ENCODE results near the gene XPO6. TPM values are rescaled to one million over a fixed set of nuclear protein-coding genes. Genes with fewer than 3 reads are reported as not detected.

The XPO6 gene
- total and polyA plus RNA-seq, 2 of the 13 experiments (the other 11 are each of a cell fraction or from before 2014, with no cell fraction given), result 109 to 129 TPM

GRCh38 chr16:28202147-28202746 is 9.5 kb downstream of the XPO6 start:
- no peak for DNase-seq (ENCODE audit: low spot score)
- no TSS peak for BruUV-seq (replicated peaks)
- Histone ChIP-seq H4K20me1 (ENCODE audit: insufficient read depth, low read length) (peaks cover 16% of the 10 kb centered on the region), H3K79me2 (ENCODE audit: insufficient read depth, low read length) (peaks cover 74% of the 10 kb centered on the region), H3K9me3 (ENCODE audit: low read length) (no peaks in the 10 kb centered on the region), H3K4me3 (replicated peaks in 1 of 3; ENCODE audit: insufficient read depth in 1 of 3, low read depth in 2 of 3, low read length in 3 of 3) (no peak overlapping the region), H3K4me2 (ENCODE audit: low read depth, low read length) (no peak overlapping the region), H3K27ac (ENCODE audit: extremely low read length, insufficient read depth, low read length) (no peak overlapping the region), H3K4me1 (ENCODE audit: insufficient read depth, low read length) (peaks cover 26% of the 10 kb centered on the region), H3K36me3 (replicated peaks in 1 of 2; ENCODE audit: control insufficient read depth in 1 of 2, insufficient read depth in 2 of 2, low read length in 2 of 2) (peaks cover 23 to 55% of the 10 kb centered on the region in 2 experiments), H3K9ac (ENCODE audit: insufficient read depth, low read depth, low read length) (no peak overlapping the region), H3K27me3 (ENCODE audit: control insufficient read depth in 1 of 2, insufficient read depth in 2 of 2, low read length in 2 of 2) (no peaks in the 10 kb centered on the region), H2AFZ (ENCODE audit: low read length) (no peak overlapping the region)
- ChIA-PET CTCF (ENCODE audit: low intra/inter-chr PET ratio, low total read pairs) (no interaction called here), POLR2A (interaction anchor here (0.7 kb wide), 1 partner anchor 296 kb away, joined by 3 read pairs; no protein-coding TSS in a partner anchor)
- ATAC-seq, result no peak
- in situ Hi-C loops (cut with HindIII; ENCODE audit: extremely low pct_ligation_motif_present, low pct_unique_long_range_greater_than_20kb), result no loop called here
- WGBS (ENCODE audit: low lambda C conversion rate), result 94% methylated on average over 6 of the region's 6 CpGs
- TF ChIP-seq RXRA (CRISPR knock-in tag; IDR thresholded peaks at IDR 0.05) (peak; percentile 30; the same call in 1 of the 2 replicates), ATF7 (IDR thresholded peaks at IDR 0.05) (peak; percentile 62; the same call in 1 of the 2 replicates), ATF7 (CRISPR knock-in tag; IDR thresholded peaks at IDR 0.05) (no peak), ZNF564 (CRISPR knock-in tag; IDR thresholded peaks at IDR 0.05) (no peak), ZBTB33 (CRISPR knock-in tag; IDR thresholded peaks at IDR 0.05) (peak; percentile 37; the same call in 1 of the 2 replicates), RARA (CRISPR knock-in tag; IDR thresholded peaks at IDR 0.05) (0 out of 2 replicates have a peak, but pooled peaks have one; percentile 14), CTCF (CRISPR knock-in tag; IDR thresholded peaks at IDR 0.05) (0 out of 2 replicates have a peak, but pooled peaks have one; percentile 15), ZNF263 (CRISPR knock-in tag; IDR thresholded peaks at IDR 0.05) (no peak), PPARG (CRISPR knock-in tag; conservative IDR thresholded peaks at IDR 0.05) (peak; percentile 47; the same call in 1 of the 2 replicates), ZNF891 (CRISPR knock-in tag; IDR thresholded peaks at IDR 0.05) (no peak), MED1 (CRISPR knock-in tag; IDR thresholded peaks at IDR 0.05) (no peak), ZNF746 (CRISPR knock-in tag; IDR thresholded peaks at IDR 0.05) (no peak)
- intact Hi-C loops (cut with micrococcal nuclease; ENCODE audit: unreplicated experiment), result no loop called here
- no peak for FAIRE-seq
